Sigmoid colon (tissue), 7 donors: ENCODE measurements around the gene TRPT1. TPM values are rescaled to one million over a fixed set of nuclear protein-coding genes. Genes with fewer than 3 reads are reported as not detected.

Experiments used
- DNase-seq: peaks from one replicate; pipeline ENCODE4 v3.0.0-alpha.2; 2019
- H3K27ac ChIP-seq, 4 donors: fragments of 200-600 bp; sonication (generic); one replicate each; pipeline ENCODE4 v1.5.1; 2016 to 2019; ENCODE audit warnings: mild to moderate bottlenecking in 1 of 4
- H3K27me3 ChIP-seq, 3 donors: fragments of 200-600 bp; sonication (generic); one replicate each; pipeline ENCODE4 v1.5.1; 2019; ENCODE audit warnings: mild to moderate bottlenecking in 1 of 3
- H3K36me3 ChIP-seq, 4 donors: fragments of 200-600 bp; sonication (generic); one replicate each; pipeline ENCODE4 v1.5.1; 2016 to 2019
- H3K4me1 ChIP-seq, 4 donors: fragments of 200-600 bp; sonication (generic); one replicate each; pipeline ENCODE4 v1.5.1; 2017 to 2019
- H3K4me3 ChIP-seq, 4 donors: fragments of 200-600 bp; sonication (generic); one replicate each; pipeline ENCODE4 v1.5.1; 2017 to 2019; ENCODE audit warnings: mild to moderate bottlenecking in 2 of 4, moderate library complexity in 1 of 4
- H3K9me3 ChIP-seq, 4 donors: fragments of 200-600 bp in 3 of 4; sonication (generic) in 3 of 4; one replicate each; pipeline versions ENCODE4 v1.5.1 to v1.6.1; 2013 to 2019
- CTCF ChIP-seq, 4 experiments: fragments of 450-650 bp in 3 of 4; fragments of 200-600 bp in 1 of 4; IDR thresholded peaks; one replicate each; pipeline ENCODE4 v1.5.1; 2016 to 2019; ENCODE audit warnings: antibody characterized with exemption in 4 of 4, mild to moderate bottlenecking in 3 of 4, moderate library complexity in 2 of 4
- EP300 ChIP-seq, 4 donors: sonication (generic); formaldehyde crosslinking; IDR thresholded peaks; one replicate each; pipeline ENCODE4 v1.6.1; 2017; ENCODE audit warnings: antibody characterized with exemption in 4 of 4
- POLR2A ChIP-seq, 2 donors: fragments of 450-650 bp; IDR thresholded peaks; one replicate each; pipeline ENCODE4 v1.6.1; 2016; ENCODE audit warnings: antibody characterized with exemption in 2 of 2, mild to moderate bottlenecking in 2 of 2, moderate library complexity in 2 of 2
- POLR2AphosphoS5 ChIP-seq, 4 donors: sonication (generic); formaldehyde crosslinking; IDR thresholded peaks; one replicate each; pipeline ENCODE4 v1.6.1; 2017; ENCODE audit warnings: antibody characterized with exemption in 4 of 4
- WGBS, 2 donors: extraction: QIAGEN DNeasy Blood & Tissue Kit; methylation state at CpG; one replicate each; pipeline ENCODE4 v1.1.7; 2013; 5-methylcytosine and 5-hydroxymethylcytosine counted together
- intact Hi-C: fragments of 100-400 bp; cut with DNase I; formaldehyde crosslinking; loops from one replicate; pipeline ENCODE4 v1.15.1; 2023
- polyA plus RNA-seq, 3 donors: library from polyadenylated mRNA; stranded (reverse); fragments of 200-250 nt; gene quantifications; one replicate each; pipeline ENCODE4 v1.2.3, GENCODE V29; 2013
- total RNA-seq, 4 donors: library from RNA; depleted of rRNA; stranded (reverse); fragments of >200 nt; gene quantifications; one replicate each; pipeline ENCODE4 v1.1.0, GENCODE V29; 2016
- donor health status: healthy with polysubstance abuse.
- donor health status: Bipolar disorder and iron deficiency.
- donor health status: healthy.

Gene TRPT1
- total and polyA plus RNA-seq, 7 donors = 45.7 to 82.8 (median 79.2) TPM

- H3K4me3 ChIP-seq = no peak overlapping the region
- H3K4me1 ChIP-seq = peaks cover 0 to 25% (median 21%) of the 10 kb centered on the region in 4 donors
- WGBS, 2 donors = 91 to 94% methylated on average over 35 of the region's 35 CpGs
- H3K36me3 ChIP-seq = peaks cover 0 to 53% (median 25%) of the 10 kb centered on the region in 4 donors
- intact Hi-C loops = no loop called here
- no peak overlapping the region for H3K27ac ChIP-seq
- H3K27me3 ChIP-seq = no peaks in the 10 kb centered on the region
- TF ChIP-seq POLR2AphosphoS5 (IDR thresholded peaks at IDR 0.05) = no peak
- H3K9me3 ChIP-seq = no peaks in the 10 kb centered on the region
- DNase-seq = no peak
These were observed 39.5 kb upstream of the TRPT1 start for GRCh38 chr11:64265176-64266160.

- H3K36me3 ChIP-seq = peaks cover 0 to 58% (median 33%) of the 10 kb centered on the region in 4 donors
- peaks cover 0 to 25% (median 21%) of the 10 kb centered on the region in 4 donors for H3K4me1 ChIP-seq
- intact Hi-C loops = no loop called here
- H3K4me3 ChIP-seq = no peak overlapping the region
- WGBS, 2 donors = 87 to 88% methylated on average over 10 of the region's 10 CpGs
- H3K9me3 ChIP-seq = no peaks in the 10 kb centered on the region
- DNase-seq = no peak
- TF ChIP-seq EP300 (IDR thresholded peaks at IDR 0.05) = no peak
- no peak for TF ChIP-seq CTCF (IDR thresholded peaks at IDR 0.05)
- no peak for TF ChIP-seq POLR2AphosphoS5 (IDR thresholded peaks at IDR 0.05)
- no peak for TF ChIP-seq POLR2A (IDR thresholded peaks at IDR 0.05)
- no peaks in the 10 kb centered on the region for H3K27me3 ChIP-seq
- no peak overlapping the region for H3K27ac ChIP-seq
These were observed 38.4 kb upstream of the TRPT1 start for GRCh38 chr11:64264371-64264852.

GRCh38 chr11:64263947-64264317, 37.9 kb upstream of the TRPT1 start:
- no peaks in the 10 kb centered on the region for H3K9me3 ChIP-seq
- TF ChIP-seq POLR2AphosphoS5 (IDR thresholded peaks at IDR 0.05) (no peak), EP300 (IDR thresholded peaks at IDR 0.05) (no peak), POLR2A (IDR thresholded peaks at IDR 0.05) (no peak), CTCF (IDR thresholded peaks at IDR 0.05) (no peak)
- intact Hi-C loops = no loop called here
- H3K4me3 ChIP-seq = no peak overlapping the region
- no peak for DNase-seq
- H3K27ac ChIP-seq = no peak overlapping the region
- H3K4me1 ChIP-seq = peaks cover 0 to 21% (median 20%) of the 10 kb centered on the region in 4 donors
- H3K27me3 ChIP-seq = no peaks in the 10 kb centered on the region
- peaks cover 0 to 63% (median 37%) of the 10 kb centered on the region in 4 donors for H3K36me3 ChIP-seq
- WGBS, 2 donors = 95 to 96% methylated on average over 8 of the region's 8 CpGs

GRCh38 chr11:64263021-64263946, 37.3 kb upstream of the TRPT1 start:
- Histone ChIP-seq H3K4me1 (peaks cover 0 to 14% (median 13%) of the 10 kb centered on the region in 4 donors), H3K27ac (no peak overlapping the region), H3K36me3 (peaks cover 0 to 69% (median 44%) of the 10 kb centered on the region in 4 donors), H3K4me3 (no peak overlapping the region), H3K9me3 (no peaks in the 10 kb centered on the region), H3K27me3 (no peaks in the 10 kb centered on the region)
- TF ChIP-seq EP300 (IDR thresholded peaks at IDR 0.05) = no peak
- TF ChIP-seq POLR2AphosphoS5 (IDR thresholded peaks at IDR 0.05) = no peak
- TF ChIP-seq POLR2A (IDR thresholded peaks at IDR 0.05) = no peak
- TF ChIP-seq CTCF (IDR thresholded peaks at IDR 0.05) = no peak
- DNase-seq = no peak
- intact Hi-C loops = no loop called here
- WGBS, 2 donors = 87% methylated on average over 29 of the region's 29 CpGs
